Fibroblast of the aortic adventitia (primary cell): ENCODE measurements around the gene TMEM229B. TPM values are rescaled to one million over a fixed set of nuclear protein-coding genes. Genes with fewer than 3 reads are reported as not detected.

ENCODE experiments used
- DNase-seq: peaks from one replicate; pipeline ENCODE4 v3.0.0-alpha.2; 2010; ENCODE audit warnings: low read depth
- H3K4me3 ChIP-seq: 2 replicates; pipeline ENCODE4 v1.5.1; 2011; ENCODE audit warnings: low read depth, mild to moderate bottlenecking, control low read depth, low read length, moderate library complexity
- CTCF ChIP-seq: IDR thresholded peaks from 2 replicates; pipeline ENCODE4 v1.5.1; 2011; ENCODE audit warnings: mild to moderate bottlenecking, low read length, control low read depth, inconsistent platforms; ENCODE audit not compliant: insufficient read depth
- total RNA-seq: library from RNA; depleted of rRNA; stranded (reverse); fragments of >200 nt; gene quantifications from 2 replicates; pipeline ENCODE4 v1.2.3, GENCODE V29; 2012; ENCODE audit warnings: low replicate concordance

The TMEM229B gene
- total RNA-seq, 1 donor: 0.81 TPM

- no peak overlapping the region for H3K4me3 ChIP-seq
- TF ChIP-seq CTCF: no peak
- no peak for DNase-seq
Observed at GRCh38 chr14:67472726-67473125, 15.8 kb downstream of the TMEM229B start.

GRCh38 chr14:67469954-67470353 lies 18.6 kb downstream of the TMEM229B start:
- no peak overlapping the region for H3K4me3 ChIP-seq
- DNase-seq: no peak
- no peak for TF ChIP-seq CTCF

GRCh38 chr14:67468378-67468730 lies 20.2 kb downstream of the TMEM229B start:
- no peak for TF ChIP-seq CTCF
- no peak for DNase-seq
- H3K4me3 ChIP-seq: no peak overlapping the region

- TF ChIP-seq CTCF: no peak
- no peak for DNase-seq
- H3K4me3 ChIP-seq: no peak overlapping the region
Observed at GRCh38 chr14:67467134-67467533, 21.4 kb downstream of the TMEM229B start.

- no peak for TF ChIP-seq CTCF
- no peak for DNase-seq
Observed at GRCh38 chr14:67464879-67465278, 23.6 kb downstream of the TMEM229B start.

GRCh38 chr14:67464377-67464776 lies 24.1 kb downstream of the TMEM229B start:
- no peak for TF ChIP-seq CTCF
- no peak for DNase-seq
- H3K4me3 ChIP-seq: no peak overlapping the region

More at GRCh38 chr14:67464879-67465278, 23.6 kb downstream of the TMEM229B start:
- H3K4me3 ChIP-seq: no peak overlapping the region

- TF ChIP-seq CTCF: no peak
- no peak for DNase-seq
- no peak overlapping the region for H3K4me3 ChIP-seq
Observed at GRCh38 chr14:67463900-67464299, 24.6 kb downstream of the TMEM229B start.
